Measurements from ENCODE around the gene ZCCHC14. TPM values are rescaled to one million over a fixed set of nuclear protein-coding genes. Genes with fewer than 3 reads are reported as not detected.
A peak's percentile ranks its signal among the peaks of the same experiment; 100 is the strongest.

Gene ZCCHC14
- total and polyA plus RNA-seq, 2 of the 13 experiments (the other 11 are each of a cell fraction or from before 2014, with no cell fraction given), result 12.4 to 12.5 TPM

GRCh38 chr16:87384162-87384874, 108.5 kb downstream of the ZCCHC14 start (continued):
- TF ChIP-seq ZBTB2 (CRISPR knock-in tag; IDR thresholded peaks at IDR 0.05; ENCODE audit: low read depth), result no peak
- no peak for TF ChIP-seq GATA4 (IDR thresholded peaks at IDR 0.05; ENCODE audit: borderline replicate concordance, low read depth)
- TF ChIP-seq MAZ (IDR thresholded peaks at IDR 0.05; ENCODE audit: borderline replicate concordance, low read depth, low read length), result no peak
- TF ChIP-seq MAZ (CRISPR knock-in tag; IDR thresholded peaks at IDR 0.05; ENCODE audit: low read depth), result no peak; the same call in none of the 2 replicates
- 0 out of 2 replicates have a peak, but pooled peaks have one; percentile 14 for TF ChIP-seq SNAPC4 (CRISPR knock-in tag; IDR thresholded peaks at IDR 0.05)
- TF ChIP-seq PHF5A (CRISPR knock-in tag; IDR thresholded peaks at IDR 0.05; ENCODE audit: low read depth, unreplicated experiment), result no peak
- TF ChIP-seq, protein P1, sequence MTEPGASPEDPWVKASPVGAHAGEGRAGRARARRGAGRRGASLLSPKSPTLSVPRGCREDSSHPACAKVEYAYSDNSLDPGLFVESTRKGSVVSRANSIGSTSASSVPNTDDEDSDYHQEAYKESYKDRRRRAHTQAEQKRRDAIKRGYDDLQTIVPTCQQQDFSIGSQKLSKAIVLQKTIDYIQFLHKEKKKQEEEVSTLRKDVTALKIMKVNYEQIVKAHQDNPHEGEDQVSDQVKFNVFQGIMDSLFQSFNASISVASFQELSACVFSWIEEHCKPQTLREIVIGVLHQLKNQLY (CRISPR knock-in tag; IDR thresholded peaks at IDR 0.05), result no peak; the same call in 1 of the 2 replicates
- 0 out of 2 replicates have a peak, but pooled peaks have one; percentile 51 for TF ChIP-seq RNF2 (conservative IDR thresholded peaks at IDR 0.05; ENCODE audit: low read depth)
- TF ChIP-seq RARA (CRISPR knock-in tag; IDR thresholded peaks at IDR 0.05), result no peak
- TF ChIP-seq ZNF251 (CRISPR knock-in tag; IDR thresholded peaks at IDR 0.05), result no peak
- TF ChIP-seq ZNF354B (CRISPR knock-in tag; IDR thresholded peaks at IDR 0.05), result 0 out of 2 replicates have a peak, but pooled peaks have one; percentile 10
- 0 out of 2 replicates have a peak, but pooled peaks have one; percentile 8 for TF ChIP-seq MIXL1 (CRISPR knock-in tag; IDR thresholded peaks at IDR 0.05)
- peak; percentile 60; the same call in 1 of the 2 replicates for TF ChIP-seq ZNF598 (CRISPR knock-in tag; IDR thresholded peaks at IDR 0.05; ENCODE audit: borderline replicate concordance)
- TF ChIP-seq RFXAP (CRISPR knock-in tag; IDR thresholded peaks at IDR 0.05; ENCODE audit: borderline replicate concordance), result no peak
- TF ChIP-seq ZNF782 (CRISPR knock-in tag; IDR thresholded peaks at IDR 0.05; ENCODE audit: borderline replicate concordance), result no peak; the same call in 1 of the 2 replicates
- 0 out of 2 replicates have a peak, but pooled peaks have one; percentile 2 for TF ChIP-seq HNF4A (CRISPR knock-in tag; IDR thresholded peaks at IDR 0.05)
- no peak for TF ChIP-seq ZSCAN29 (CRISPR knock-in tag; conservative IDR thresholded peaks at IDR 0.05)
- no peak for TF ChIP-seq ZNF430 (CRISPR knock-in tag; IDR thresholded peaks at IDR 0.05)
- TF ChIP-seq MAFG (CRISPR knock-in tag; IDR thresholded peaks at IDR 0.05), result peak; percentile 64; the same call in 1 of the 2 replicates
- no peak; the same call in 1 of the 2 replicates for TF ChIP-seq ZNF256 (CRISPR knock-in tag; conservative IDR thresholded peaks at IDR 0.05)
- TF ChIP-seq ZNF562 (CRISPR knock-in tag; IDR thresholded peaks at IDR 0.05; ENCODE audit: borderline replicate concordance), result no peak

All from HepG2 (cell line).